Stimulated activated CD4-positive, alpha-beta T cell treated with anti-CD3 and anti-CD28 coated beads, TNF-alpha, amount 100 ng/mL, for 24 hours (primary cell): ENCODE measurements around the gene WT1.

Experiments used
- DNase-seq, 3 experiments: peaks; one replicate each; pipeline ENCODE4 v3.0.0-alpha.2; 2020; ENCODE audit warnings: low read depth in 3 of 3

The WT1 gene

GRCh38 chr11:32438346-32438865 is 3.1 kb upstream of the WT1 start:
- no peak for DNase-seq

DNA sequence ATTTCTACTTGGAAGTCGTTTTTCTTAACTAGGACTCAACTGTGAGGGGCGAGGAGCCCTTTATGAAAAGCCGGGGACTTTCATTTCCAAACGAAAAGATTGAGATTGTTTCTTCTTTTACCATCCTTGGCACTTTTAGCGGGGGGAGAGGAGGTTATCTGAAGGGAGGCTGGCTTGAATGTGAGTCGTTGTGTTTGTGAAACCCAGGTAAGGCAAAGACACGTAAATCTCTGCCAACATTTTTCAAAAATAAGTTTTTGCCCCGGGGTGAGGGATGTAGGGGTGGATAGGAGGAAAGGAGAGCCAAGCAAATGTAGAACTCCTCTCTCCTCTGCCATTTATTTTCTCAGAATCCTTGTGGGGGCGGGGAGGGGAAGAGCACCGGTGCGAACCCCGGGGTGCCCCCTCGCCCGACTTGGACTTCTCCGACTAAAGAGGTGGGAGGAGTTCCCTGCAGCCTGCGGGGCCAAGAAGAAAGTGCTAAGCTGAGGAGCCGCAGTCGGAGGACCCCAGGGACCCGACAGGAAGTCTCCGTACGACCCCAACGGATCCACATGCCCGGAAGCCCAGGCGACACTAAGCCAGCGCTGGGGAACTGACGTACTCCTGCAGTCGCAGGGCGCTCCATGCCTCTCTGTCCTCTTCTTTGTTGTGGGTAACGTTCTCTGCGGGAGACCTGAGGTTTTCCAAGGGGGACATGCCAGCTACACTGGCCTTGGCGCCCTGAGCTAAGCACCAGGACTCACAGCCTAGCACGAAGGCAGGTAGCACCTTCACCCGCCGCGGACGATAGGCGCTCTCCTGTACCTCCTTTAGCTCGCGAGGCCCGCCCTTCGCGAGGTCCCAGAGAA is 2.4 kb upstream of the WT1 start:
- no peak for DNase-seq

GRCh38 chr11:32436751-32437494 is 1.6 kb upstream of the WT1 start:
- no peak for DNase-seq

- DNase-seq, result no peak
These were observed 807 bp upstream of the WT1 start for GRCh38 chr11:32435942-32436750.

GRCh38 chr11:32435152-32435480 is 223 bp downstream of the WT1 start:
- DNase-seq, result no peak

DNA sequence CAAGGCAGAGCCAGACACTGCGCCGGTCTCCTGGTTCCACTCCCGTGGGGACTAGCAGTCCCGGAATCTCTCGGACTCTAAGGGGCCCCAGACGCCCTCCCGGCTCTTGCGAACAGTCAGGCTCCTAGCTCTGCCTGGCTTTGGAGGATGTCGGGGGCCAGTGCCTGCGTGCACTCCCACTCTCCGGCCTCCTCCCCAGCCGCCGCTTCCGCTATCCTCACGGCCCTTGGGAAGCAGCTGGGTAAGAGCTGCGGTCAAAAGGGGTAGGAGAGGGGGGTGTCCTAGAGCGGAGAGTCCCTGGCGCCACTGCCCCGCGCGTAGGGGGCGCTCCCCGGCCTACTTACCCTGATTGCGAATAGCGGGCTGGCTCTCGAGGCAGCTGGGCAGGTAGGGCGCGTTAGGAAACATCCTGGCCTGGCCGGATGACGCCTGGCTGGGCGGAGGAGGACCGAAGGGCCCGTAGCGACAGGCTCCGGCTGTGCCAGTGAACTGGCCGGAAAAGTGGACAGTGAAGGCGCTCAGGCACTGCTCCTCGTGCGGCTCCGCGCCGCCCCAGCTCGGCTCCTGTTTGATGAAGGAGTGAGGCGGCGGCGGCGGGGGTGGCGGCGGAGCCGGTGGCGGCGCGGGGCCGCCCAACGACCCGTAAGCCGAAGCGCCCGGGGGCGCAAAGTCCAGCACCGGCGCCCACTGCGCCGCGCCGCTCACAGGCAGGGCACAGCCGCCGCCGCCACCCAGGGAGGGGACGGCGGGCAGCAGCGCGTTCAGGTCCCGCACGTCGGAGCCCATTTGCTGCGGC is 785 bp downstream of the WT1 start:
- no peak for DNase-seq

DNA sequence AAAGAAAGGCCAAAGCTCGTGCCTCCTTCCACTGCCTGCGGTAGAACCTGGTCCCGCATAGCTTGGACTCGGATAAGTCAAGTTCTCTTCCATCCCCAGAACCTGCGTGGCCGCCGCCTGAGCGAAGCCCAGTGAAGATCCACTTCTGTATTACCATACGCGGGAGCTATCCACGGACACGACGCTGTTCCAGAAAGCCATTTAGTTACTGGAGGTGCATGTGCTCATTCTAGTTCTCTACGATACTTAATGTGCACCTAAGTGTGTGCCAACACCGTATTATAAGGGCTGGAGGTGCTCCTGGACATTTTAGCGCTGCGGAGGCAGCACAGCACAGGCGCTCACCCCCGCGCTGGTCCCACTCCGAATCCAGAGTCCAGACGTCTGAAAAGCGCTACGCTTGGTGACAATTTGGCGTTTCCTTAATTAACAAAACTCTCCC is 1.4 kb downstream of the WT1 start:
- no peak for DNase-seq

DNA sequence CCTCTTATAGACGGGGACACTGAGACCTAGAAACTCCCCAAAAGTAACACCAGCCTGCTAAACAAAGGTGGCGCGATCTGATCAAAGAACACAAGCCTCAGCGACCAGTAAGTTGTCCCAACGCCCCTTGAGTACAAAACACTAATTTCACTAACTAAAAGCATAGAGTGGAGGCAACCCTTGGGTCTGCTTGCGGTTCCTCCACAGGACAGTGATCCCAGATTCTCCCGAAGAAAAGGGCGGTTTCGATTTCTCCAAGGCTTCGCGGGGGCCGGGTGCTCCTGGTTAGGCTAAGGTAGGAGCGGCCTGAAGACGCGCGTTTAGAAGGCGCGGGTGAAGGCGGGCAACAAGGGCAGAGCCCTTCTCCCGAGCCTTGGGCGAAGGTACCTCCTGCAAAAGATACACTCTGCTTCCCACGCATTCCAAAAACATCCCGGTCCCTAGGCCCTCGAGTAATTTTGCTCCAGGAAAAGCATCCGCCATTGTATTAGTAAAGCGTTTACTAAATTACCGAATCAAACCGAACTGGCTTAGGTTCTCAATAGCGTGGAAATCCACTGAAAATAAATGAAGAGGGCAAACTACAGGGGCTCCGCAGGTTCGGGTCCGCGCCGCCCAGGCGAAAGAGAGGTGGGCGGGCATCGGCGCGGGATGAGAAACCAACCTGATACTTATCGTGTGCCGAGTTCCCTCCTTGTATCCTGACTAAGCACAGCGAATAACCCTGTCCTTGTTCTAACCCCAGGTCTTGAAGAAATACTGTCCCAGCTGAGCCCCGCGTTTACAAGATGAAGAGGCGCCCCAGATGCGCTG is 2.0 kb downstream of the WT1 start:
- DNase-seq, result no peak

DNA sequence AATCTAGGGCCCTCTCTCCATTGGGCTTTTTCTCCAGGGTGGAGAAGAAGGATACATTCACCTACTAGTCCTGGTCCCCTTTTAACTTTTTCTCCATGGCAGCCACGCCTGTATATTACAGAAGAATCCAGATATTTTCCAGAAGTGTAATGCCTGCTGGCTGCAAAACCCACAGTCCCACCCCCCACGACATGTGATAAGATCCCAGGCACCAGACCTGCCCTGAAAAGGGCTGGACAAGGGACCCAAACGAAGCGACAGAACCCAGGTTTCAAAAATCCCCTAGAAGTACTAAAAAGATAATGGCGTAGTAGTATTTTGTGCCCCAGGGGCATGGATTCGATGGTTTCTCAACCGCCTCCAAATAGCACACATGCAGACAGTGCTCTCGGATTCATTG is 2.8 kb downstream of the WT1 start:
- DNase-seq, result no peak

GRCh38 chr11:32430568-32431381 is 4.6 kb downstream of the WT1 start:
- DNase-seq, result no peak

GRCh38 chr11:32429477-32429876 is 5.9 kb downstream of the WT1 start:
- DNase-seq, result no peak

DNA sequence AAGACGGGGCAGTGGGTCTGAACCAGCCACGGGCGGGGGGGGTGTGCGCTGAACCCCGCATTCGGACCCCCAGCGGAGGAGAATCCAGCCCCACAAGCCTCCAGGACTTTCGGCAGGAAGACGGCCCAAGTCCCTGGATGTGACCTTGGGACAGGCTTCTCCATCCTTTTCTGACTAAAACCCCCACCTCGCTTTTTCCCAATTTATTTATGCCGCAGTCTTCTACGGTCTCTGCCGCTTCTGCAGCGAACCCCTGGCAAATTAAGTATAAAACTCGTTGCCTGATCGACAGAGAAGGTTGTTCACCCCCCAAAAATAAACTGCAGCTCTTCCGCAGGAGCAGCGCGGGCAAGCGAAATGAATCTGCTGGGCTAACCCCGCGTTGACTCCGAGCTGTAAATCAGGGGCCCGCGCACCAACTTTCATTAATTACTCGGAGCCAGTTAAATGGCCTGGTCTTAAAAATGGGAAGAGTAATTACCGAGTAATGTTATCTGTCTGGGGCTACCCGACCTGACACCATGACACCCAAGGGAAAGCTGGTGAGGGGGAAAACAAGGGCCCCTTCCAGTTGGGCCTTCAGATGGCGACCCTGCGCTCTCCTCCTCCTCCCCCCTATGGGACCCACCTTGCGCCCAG is 6.6 kb downstream of the WT1 start:
- DNase-seq, result no peak

DNA sequence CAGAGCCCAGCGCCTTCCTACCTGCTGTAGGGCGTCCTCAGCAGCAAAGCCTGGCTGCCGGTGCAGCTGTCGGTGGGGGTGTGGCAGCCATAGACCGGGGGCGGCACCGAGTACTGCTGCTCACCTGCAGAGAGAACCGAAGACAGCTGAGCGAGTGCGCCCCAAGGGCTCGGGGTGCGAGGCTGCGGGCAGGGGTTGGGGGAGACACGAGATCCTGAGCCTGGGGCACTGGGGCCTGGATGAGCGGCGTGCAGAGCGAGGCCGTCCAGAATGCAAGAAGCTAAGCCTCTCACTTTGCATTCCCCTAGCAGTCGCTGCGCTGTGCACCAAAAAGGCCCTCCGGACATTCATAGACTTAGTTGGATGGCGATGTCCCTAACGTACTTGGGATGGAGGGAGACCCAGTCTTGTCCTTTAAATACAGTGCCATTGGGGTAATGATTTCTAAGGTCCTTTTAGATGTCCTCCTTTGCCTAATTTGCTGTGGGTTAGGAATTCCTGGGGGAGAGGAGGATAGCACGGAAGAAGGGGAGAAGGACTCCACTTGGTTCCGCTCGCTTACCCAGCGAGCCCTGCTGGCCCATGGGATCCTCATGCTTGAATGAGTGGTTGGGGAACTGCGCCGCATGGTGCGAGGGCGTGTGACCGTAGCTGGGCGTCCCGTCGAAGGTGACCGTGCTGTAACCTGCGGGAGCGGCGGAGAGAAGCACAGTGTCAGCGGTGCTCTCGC is 7.2 kb downstream of the WT1 start:
- DNase-seq, result no peak

- no peak for DNase-seq
These were observed 7.8 kb downstream of the WT1 start for GRCh38 chr11:32427616-32427934.

- DNase-seq, result no peak
These were observed 8.3 kb downstream of the WT1 start for GRCh38 chr11:32426819-32427615.

DNA sequence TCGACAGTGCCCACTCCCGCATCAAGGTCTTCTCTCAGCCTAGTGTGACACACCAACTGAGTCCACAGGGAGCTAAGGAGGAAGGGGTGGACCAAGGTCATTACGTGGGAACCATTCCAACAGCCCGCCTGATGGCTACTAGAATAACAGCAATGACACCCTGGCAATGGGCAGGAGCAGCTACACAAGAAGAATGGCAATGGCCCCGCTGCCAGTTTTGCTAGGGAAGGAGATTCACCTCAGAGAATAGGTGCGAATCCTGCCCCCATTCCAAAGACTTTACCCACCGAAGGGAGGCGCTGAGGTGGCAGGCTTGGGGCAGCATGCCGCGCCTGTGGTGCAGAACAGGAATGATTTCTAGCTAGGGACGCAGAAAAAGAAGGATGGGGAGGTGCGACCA is 9.1 kb downstream of the WT1 start:
- DNase-seq, result no peak

DNA sequence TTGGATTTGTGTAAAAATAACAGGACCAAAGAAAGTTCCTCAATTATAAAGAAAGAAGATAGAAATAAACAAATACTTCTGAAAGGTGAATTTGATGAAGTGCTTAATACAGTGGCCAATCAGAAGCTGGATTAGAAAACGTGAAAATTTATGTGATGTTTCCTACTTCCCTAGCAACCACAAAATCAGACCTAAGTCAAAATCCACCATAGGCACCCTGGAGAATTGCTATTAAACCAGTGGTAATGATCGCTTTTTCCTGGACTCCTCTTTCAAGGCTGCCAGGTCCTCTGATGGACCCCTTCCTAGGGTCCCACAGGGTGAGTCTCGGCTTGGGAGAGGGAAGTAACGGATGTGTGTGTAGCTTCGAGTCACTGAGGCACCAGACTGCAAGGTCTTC is 9.6 kb downstream of the WT1 start:
- DNase-seq, result no peak

DNA sequence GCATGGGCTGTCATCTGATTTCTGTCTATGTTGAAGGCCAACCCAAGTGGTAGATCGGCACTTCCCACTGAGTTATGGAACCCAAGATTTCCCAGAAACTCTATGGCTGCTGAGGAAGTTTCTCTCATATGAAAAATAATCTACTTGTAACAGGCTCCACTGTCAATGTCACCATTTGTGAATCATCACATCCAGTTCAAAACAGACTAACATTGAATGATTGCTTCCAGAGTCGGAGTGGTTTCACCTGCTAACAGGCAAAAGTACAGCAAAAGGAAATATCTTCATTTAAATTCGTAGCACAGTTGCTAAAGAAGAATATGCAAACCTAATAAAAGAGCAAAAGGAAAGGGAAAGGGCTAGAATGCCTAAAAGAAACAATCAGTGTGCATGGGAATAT is 12.8 kb downstream of the WT1 start:
- DNase-seq, result no peak
